Ecto neural progenitor cell (in vitro differentiated cells): ENCODE measurements around the gene GNS.
"Not testable (repeated sequence)": the region's sequence is repeated elsewhere in the genome, so short reads cannot be mapped to it uniquely, and the experiment has no call there.

Experiments
- DNase-seq: peaks from one replicate; pipeline ENCODE4 v3.0.0-alpha.2; 2018; ENCODE audit warnings: low spot score

The GNS gene

DNA sequence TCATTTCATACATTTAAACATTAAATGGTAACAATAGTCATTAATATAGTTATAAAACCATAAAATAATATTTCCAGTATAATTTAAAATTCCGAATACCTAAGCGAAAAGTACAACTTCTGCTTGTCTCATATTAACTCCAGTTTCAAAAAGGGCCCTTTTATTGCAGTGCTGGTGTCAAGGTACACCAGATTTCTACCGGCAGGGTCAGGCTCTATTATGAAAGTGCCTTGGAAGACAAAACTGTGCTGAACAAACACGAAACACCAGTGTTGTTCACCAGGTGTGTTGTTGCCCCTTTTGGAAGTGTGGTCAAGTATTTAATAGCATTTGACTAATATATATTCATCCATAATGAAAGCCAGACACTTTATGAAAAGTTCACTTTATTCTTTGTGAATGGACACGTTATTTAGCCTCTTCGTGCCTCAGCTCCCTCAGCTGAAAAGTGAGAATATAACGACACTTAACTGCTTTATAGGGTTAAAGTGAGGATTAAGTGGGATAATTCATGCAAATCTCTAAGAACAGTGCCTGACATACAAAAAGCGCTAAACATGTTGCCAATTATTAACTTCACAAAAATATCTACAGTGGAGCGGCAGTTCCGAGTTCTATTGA lies 20.3 kb upstream of the GNS start:
- no peak for DNase-seq

DNA sequence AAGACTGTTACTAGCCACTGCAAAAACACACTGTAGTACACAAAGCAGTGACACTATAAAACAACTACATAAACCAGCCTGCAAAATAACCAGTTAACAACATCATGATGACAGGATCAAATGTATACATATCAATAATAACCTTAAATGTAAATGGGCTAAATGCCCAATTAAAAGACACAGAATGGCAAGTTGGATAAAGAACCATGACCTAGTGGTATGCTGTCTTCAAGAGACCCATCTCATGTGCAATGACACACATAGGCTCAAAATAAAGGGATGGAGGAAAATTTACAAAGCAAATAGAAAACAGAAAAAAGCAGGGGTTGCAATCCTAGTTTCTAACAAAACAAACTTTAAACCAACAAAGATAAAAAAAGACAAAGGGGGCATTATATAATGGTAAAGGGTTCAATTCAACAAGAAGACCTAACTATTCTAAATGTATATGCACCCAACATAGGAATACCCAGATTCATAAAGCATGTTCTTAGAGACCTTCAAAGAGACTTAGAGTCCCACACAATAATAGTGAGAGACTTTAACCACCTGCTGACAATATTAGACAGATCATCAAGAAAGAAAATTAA lies 16.0 kb upstream of the GNS start:
- DNase-seq: not testable (repeated sequence)

DNA sequence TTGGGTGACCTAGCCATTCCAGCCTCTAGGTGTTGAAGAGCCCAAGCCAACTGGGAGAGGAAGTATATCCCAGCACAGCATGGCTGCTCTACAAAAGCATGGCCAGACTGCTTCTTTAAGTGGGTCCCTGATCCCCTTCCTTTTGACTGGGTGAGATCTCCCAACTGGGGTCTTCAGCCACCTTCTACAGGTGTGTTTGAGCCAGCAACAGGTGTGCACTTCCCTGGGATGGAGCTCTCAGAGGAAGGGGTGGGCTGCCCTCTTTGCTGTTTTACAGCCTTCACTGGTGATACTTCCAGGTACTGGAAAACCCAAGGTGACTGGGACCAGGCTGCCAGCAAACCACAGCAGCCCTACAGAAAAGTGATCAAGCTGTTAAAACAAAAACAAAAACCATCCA lies 14.2 kb upstream of the GNS start:
- no peak for DNase-seq

DNA sequence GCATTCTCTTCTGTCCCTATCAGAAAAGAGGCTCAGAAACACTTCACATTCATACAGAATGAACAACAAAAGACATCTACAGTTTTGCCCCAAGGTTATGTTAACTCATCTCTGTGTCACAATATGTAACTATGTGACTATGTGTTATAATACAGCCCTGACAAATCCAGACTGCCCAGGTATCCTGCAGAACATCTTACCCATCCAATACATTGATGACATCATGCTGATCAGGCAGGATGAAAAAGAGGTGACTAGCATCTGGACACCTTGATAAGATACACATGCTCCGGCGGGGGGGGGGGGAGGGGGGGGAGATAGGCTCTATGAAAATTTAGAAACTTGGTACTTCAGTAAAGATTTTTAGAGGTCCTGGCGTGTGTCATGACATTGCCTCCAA lies 8.3 kb upstream of the GNS start:
- DNase-seq: no peak

DNA sequence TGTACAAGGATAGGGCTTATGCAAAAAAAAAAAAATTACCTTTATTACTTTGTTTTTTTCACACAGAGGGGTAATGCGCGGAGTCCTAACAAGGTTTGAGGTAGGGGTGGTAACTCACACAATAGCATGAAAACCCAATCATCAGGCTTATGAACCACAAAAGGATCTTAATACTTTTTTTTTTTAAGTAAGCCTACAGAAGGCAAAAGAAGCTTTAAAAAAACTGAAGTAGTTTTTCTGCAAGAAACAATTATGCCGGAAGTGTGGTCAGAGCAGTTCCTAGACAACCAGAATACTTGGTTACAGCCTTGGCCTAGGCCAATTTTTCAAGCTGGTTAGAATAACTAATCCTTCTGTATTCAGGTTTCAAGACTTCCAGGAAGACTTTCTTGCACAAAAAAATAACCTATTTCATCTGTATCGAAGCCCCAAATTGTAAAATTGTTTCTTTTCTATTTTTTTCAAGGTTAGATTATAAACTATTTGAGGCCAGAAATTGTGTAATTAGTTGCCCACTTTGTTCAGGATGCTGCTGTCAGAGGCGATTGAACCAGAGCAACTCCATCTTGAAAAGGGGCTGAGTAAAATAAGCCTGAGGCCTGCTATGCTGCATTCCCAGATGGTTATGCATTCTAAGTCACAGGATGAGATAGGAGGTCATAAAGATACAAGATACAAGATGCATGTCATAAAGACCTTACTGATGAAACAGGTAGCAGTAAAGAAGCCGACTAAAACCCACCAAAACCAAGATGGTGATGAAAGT lies 1.8 kb upstream of the GNS start:
- DNase-seq: no peak

DNA sequence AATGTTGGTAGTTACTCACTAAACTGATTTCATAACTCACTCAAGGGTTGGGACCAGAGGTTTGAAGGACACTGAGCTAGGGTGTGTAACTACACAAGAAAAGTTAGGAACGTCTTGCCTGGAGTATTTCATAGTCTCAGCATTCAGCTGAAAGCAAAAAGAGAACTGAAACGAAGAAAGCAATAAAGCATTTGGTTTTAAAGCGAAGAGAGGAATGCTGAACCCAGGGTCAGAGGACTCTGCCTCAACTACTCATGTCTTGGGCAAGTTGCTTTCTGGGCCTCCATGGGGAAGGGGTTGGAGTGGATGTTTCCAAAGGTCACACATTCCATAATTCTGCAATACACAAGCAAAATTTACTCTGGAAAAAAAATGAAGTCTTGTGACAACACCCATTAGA lies 1.4 kb downstream of the GNS start:
- no peak for DNase-seq

DNA sequence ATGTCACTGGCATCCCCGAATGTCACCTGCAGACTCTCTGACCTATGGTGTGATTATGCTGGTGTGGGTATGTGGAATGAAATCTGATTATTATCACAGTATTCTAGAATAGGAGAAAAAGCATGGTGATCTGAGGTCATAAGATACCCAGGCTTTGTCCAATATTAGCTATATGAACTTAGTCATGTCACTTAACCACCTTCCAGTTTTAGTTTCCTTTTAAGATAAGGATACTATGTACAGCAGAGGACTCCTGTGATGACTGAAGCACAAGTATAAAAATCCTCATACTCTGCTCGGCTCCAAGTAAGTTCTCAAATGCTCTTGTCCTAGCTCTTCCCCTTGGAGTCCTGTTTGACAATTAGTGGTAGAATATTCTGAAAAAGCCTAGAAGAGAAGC lies 2.8 kb downstream of the GNS start:
- no peak for DNase-seq

DNA sequence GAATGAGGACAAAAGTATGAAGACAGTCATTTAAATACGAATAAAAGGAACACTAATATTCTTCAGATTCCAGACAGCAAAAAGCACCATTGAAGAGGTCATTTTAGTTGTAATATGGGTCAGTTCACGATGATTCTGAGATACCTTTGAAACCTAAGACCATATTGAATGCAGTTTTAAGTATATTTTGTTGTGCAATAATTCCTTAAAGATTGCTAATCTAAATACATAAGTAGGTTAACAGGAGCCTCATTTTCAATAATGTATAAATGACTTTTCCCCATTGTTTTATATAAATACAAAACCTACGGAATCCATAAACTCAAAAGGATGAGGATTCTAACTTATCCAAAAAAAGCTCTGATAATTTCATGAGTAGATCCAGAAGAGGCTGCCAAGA lies 5.8 kb downstream of the GNS start:
- DNase-seq: no peak

DNA sequence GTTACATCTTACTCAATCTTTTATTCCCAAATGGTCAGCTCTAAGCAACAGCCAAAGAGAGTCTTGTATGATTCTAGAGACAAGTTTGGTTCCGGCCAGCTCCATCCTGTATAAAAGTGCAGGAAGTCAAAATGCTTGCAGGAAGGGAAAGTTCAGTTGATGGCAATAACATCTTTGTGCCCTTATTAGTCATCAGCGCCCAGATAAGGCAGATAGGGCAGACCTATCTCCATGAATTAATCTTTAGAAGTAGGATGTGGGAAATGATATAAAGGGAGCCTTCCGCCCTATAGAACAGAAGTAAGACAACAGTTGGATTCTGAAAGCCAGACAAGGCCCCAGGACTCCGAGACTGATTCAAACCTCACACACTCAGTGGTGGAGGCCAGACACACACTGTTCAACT lies 6.4 kb downstream of the GNS start:
- DNase-seq: no peak

DNA sequence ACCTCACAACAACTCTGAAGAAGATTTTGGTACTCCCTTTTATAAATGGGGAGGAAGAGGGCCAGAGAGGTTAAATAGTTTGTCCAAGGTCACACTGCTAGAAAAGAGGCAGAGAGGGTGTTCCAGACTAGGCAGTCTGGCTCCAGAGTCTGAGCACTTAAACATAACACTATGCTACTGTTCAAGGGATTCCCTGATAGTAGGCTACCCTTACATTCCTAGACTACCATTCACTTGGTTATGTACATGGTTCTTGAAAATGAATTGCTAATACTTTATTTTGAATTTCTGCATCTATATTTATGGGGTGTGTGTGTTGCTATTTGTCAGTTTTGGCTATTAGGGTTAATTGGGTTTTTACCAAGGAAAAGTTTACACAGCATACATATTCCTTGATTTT lies 7.2 kb downstream of the GNS start:
- DNase-seq: no peak

DNA sequence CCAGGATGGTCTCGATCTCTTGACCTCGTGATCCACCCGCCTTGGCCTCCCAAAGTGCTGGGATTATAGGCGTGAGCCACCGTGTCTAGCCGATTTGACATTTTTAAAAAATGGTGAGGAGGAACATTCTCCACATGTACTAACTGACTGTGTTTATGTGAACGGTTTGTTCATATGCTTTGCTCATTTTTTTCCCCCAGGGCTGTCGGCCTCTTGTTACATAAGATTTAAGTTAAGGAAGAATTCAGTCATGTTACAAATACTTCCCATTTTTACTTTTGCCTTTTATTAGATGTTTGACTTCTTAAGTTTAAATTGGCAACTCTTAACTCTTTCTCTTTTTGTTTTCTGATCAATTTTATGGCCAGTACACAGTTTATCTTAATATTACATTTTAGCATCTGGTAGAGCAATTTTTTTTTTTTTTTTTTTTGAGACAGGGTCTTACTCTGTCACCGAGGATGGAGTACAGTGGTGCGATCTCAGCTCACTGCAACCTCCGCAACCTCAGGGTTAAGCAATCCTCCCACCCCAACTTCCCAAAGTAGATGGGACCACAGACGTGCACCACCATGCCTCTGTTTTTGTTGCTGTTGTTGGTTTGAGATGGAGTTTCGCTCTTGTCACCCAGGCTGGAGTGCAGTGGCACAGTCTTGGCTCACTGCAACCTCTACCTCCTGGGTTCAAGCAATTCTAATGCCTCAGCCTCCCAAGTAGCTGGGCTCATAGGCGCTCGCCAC lies 9.6 kb downstream of the GNS start:
- no peak for DNase-seq

DNA sequence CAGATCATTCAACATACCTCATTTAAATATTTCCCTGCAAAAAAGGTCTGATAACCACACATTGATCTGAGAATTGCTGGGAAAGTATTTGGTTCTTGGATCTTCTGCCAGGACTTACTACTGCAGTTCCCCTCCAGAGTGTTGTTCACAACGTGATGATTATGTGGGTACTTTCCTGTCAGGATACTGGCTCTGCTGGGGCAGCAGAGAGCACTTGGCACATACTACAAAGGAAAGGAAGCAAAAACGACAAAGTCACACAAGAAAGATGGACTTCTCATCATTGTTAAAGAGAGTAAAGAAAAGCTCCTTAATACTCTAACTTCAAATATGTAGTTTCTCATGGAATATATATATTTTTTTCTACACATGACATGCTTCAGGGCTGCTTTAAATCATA lies 11.5 kb downstream of the GNS start:
- no peak for DNase-seq

DNA sequence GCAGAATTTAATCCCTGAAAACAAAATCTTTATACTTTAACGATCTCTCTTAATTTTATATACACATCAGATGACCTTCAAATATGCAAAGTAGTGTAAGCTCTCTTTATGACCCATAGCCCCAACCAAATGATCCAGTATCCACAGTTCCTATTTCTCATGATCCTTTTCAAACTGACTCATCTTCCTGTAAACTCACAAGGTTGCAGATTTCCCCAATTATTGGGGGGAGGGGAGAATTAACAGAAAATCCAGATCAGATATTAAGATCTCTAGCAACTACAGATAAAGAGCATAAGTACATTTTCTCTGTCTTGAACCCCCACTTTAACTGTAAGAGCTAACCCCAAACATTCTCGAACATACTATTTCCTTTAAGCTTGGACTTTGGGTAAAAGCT lies 12.5 kb downstream of the GNS start:
- no peak for DNase-seq

DNA sequence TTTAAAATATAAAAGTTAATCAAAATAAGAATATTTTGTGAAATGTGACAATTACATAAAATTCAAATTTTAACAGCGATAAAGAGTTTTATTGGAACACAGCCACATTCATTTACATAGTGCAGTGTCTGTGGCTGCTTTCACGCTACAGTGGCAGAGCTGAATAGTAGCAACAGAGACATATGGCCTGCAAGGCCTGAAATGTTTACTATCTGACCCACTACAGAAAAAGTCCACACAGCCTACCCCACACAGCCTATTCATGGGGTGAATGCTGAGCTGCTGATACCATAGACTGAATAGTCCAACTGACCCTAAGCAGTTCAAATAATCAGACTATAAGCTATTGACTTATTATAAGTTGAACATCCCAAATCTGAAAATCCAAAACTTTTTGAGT lies 13.2 kb downstream of the GNS start:
- DNase-seq: no peak

DNA sequence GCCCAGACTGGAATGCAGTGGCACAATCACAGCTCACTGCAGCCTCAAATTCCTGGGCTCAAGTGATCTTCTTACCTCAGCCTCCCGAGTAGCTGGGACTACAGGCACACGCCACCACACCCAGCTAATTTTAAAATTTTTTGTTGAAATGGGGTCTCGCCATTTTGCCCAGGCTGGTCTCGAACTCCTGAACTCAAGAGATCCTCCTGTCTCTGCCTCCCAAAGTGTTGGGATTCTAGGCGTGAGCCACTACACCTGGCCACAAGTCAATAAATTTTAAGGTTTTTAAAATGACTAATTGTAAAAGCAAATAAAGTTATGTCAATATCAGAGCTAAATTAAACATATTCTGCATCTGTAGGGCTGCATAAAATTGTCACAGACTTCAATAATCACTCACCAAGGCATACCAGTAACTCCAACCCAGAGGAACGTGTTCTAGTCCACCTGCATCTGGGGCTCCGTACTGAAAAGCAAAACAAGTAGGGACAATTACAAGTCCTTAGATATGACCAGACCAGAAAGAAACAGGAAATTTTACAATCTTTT lies 13.9 kb downstream of the GNS start:
- no peak for DNase-seq

DNA sequence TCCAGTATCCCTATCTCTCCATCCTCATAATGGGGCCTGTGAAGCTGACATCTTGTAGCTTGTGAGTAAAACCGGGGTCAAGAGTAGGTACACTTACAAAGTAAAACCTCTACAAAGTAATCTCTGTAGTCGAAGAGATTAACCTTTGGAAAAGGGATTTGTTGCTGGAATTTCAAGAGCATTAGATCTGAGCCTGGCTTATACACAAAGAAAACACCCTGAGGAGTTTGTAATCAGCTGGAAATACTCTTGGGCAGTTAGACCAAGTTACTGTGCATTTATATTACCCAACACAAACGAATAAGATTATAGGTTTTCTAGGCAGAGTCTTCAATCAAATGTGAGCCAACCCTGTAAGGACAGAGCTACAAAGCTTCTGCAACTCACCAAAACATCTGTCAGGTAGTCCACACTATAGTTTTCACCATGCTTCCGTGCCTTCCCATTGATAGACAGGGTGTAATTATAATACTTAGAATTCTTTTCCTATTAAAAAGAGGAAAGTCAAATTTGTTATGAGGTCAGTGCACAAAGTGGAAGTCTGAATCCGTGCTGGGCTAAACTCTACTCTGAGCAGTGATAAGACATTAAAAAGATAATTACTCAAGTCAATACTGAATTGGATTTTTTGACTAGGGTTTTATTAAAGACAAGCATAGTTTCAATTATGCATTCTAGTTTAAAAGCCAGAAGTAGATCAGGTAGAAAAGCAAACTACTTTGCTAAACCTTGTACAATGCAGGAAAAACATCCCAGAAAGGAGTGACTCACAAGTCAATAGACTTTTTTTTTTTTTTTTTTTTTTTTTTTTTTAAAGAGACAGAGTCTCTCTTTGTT lies 14.6 kb downstream of the GNS start:
- DNase-seq: no peak

DNA sequence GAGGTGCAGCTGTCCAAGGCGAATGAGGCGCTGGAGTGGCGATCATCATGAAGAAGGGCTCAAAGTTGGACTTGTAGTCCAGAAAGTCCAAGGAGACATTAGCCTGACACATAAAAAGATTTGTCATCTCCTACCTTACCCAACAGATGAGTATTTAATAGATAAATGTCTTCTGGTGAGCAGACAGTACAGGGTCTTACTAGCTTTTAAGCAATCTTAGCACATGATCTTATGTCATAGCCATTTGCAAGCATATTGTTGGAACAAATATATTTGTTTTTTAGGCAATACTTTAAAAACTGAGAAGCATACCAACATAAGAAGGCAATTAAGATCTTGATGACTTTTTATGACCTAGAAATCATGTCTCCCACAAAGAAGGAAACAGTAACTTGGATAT lies 16.0 kb downstream of the GNS start:
- no peak for DNase-seq

DNA sequence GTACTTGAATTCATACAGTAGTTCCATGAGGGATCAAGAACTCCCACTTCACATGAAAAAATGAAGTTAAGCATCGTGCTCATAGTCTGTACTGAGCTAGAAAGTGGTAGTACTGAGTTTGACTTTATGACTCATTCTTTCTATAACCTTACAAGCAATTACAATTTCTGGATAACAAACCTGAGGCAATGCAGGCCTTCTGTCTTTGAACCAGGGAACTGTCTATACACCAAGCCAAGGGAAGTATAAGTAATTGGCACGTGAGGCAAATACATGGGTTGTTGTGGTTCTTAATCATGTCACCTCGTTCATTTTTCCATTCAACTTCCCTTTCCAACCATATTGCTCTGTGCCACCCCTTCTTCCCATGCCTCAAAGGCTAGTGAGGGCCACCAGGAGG lies 16.8 kb downstream of the GNS start:
- no peak for DNase-seq

DNA sequence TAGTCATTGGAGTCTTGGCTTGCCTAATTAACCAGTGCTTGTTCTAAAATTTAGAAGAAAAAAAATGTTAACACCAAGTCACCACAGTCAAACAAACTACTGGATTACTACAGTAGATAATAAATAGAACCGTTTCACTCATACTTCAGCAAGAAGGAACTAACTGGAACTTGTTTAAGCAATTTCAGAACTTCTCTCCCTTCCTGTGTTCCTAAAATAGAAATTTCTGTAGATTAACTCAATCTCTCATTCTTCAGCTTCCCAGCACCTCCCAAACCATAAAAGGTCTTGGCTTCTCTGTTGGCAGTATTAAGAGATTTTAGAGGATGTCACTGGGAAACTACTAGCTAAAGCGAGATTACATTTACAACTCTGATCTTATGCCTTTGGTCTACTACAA lies 18.6 kb downstream of the GNS start:
- DNase-seq: no peak

DNA sequence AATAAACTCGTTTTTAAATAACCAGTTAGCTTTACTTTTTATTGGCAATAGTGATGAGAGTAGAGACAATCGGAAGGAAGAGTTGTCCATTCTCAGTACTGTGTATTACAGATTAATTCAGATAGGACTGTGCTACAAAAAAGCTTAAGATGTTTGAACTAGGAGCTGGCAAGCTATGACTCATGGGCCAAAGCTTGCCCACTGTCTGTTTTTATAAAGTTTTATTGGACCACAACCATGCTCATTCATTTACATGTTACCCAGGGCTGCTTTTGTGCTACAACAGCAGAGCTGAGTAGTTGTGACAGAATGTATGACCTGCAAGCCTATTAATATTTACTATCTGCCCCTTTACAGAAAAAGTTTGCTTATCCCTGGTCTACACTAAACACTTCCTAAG lies 19.4 kb downstream of the GNS start:
- no peak for DNase-seq

DNA sequence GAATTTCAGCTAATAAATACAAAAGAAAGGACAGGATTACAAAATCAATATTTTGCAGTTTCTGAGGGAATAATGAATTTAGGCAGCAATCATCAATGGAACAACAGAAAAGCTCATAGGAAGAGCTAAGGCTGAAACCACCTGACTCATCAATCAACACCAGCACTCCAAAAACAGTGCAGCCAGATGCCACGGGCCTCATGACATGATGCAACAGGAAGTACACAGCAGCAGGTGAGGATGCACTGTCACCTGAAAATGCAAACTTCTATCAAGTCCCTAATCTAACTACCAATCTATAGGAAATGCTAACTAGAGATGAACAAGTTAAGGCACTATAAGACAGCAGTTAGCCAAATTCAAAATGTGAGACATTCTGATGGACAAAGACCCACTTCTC lies 21.7 kb downstream of the GNS start:
- no peak for DNase-seq

DNA sequence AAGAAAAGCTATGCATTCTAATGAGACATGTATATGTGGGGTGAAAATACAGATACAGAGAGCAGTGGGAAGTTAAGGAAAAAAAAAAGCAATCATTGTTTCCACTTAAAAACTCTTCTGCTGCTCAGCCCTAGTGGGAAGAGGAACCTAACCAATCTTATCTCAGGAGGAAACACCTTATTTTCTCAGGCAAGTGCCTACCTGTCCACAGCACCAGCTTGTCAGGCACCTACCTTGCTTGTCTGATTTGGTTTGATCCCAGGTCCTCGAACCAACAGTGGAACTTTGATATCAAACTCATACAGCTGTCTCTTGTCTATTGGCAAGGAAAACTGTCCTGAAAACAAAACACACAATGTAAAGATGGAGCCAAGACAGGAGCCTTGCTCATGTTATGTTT lies 22.4 kb downstream of the GNS start:
- no peak for DNase-seq
